A549 (cell line): Measurements from ENCODE around the gene VPS50. TPM values are rescaled to one million over a fixed set of nuclear protein-coding genes. Genes with fewer than 3 reads are reported as not detected.
A peak's percentile ranks its signal among the peaks of the same experiment; 100 is the strongest.

Experiments used
- ATAC-seq, 2 experiments: fragments of 200-7000 bp in 1 of 2; fragments of >200 bp in 1 of 2; cut with Nextera tagmentation in 1 of 2; cut with Tn5 transposase in 1 of 2; 3 replicates each; pipeline versions ENCODE4 v1.8.0 to v1.9.1; 2018 to 2020; ENCODE audit warnings: mild to moderate bottlenecking in 1 of 2, moderate library complexity in 1 of 2
- CTCF ChIA-PET: fragments of 300-600 bp; sonication (Branson Sonifier 250); formaldehyde crosslinking; extraction: SDS; loops from one replicate; lab custom pipeline; 2021; ENCODE audit warnings: antibody characterized with exemption, inconsistent platforms; lab: Yijun Ruan, JAX
- POLR2A ChIA-PET: fragments of 350-600 bp; formaldehyde crosslinking; extraction: SDS; loops from one replicate; lab custom pipeline; 2021; ENCODE audit warnings: antibody characterized with exemption, inconsistent platforms; lab: Yijun Ruan, JAX
- DNase-seq, 2 experiments: peaks; one replicate each; pipeline versions ENCODE4 v3.0.0 to v3.0.0-alpha.2; 2011 to 2016; ENCODE audit warnings: low read depth in 1 of 2, low spot score in 1 of 2
- FAIRE-seq: peaks from 2 replicates; lab custom pipeline; 2011; peaks lifted over from hg19 to GRCh38; lab: Jason Lieb, UNC
- H3K27ac ChIP-seq, 2 experiments: fragments of >200 bp; sonication (Bioruptor Twin); formaldehyde crosslinking; 3 replicates each; pipeline ENCODE4 v1.5.1; 2016 to 2017
- H3K4me1 ChIP-seq: fragments of >200 bp; sonication (Bioruptor Twin); formaldehyde crosslinking; 3 replicates; pipeline ENCODE4 v1.6.1; 2016
- H3K4me2 ChIP-seq: fragments of >200 bp; sonication (Bioruptor Twin); formaldehyde crosslinking; 3 replicates; pipeline ENCODE4 v1.6.1; 2016
- H3K4me3 ChIP-seq: fragments of >200 bp; sonication (Bioruptor Twin); formaldehyde crosslinking; 3 replicates; pipeline ENCODE4 v1.5.1; 2016
- H3K9me3 ChIP-seq: fragments of >200 bp; sonication (Bioruptor Twin); formaldehyde crosslinking; 3 replicates; pipeline ENCODE4 v1.6.1; 2016
- BCL3 ChIP-seq: fragments of >200 bp; sonication (Bioruptor Twin); formaldehyde crosslinking; IDR thresholded peaks from 3 replicates; pipeline ENCODE4 v1.6.1; 2016
- CHD2 ChIP-seq: fragments of 150-350 bp; IDR thresholded peaks from 2 replicates; pipeline ENCODE4 v1.6.1; 2014; ENCODE audit warnings: low read length; ENCODE audit not compliant: partially characterized antibody
- CHD4 ChIP-seq: fragments of 200-600 bp; sonication (generic); IDR thresholded peaks from 2 replicates; pipeline ENCODE4 v1.6.1; 2016; ENCODE audit warnings: antibody characterized with exemption, mild to moderate bottlenecking, borderline replicate concordance
- EHF ChIP-seq: fragments of 250-450 bp; sonication (Bioruptor Pico); IDR thresholded peaks from 2 replicates; pipeline ENCODE4 v1.5.0; 2020; ENCODE audit warnings: mild to moderate bottlenecking
- EHMT2 ChIP-seq: fragments of 200-600 bp; sonication (generic); IDR thresholded peaks from 2 replicates; pipeline ENCODE4 v1.6.1; 2016; ENCODE audit warnings: antibody characterized with exemption, low read depth, mild to moderate bottlenecking, moderate library complexity
- EP300 ChIP-seq, 2 experiments: fragments of >200 bp; sonication (Bioruptor Twin); formaldehyde crosslinking; IDR thresholded peaks; 2 replicates in 1 of 2; 3 replicates in 1 of 2; pipeline ENCODE4 v1.6.1; 2016 to 2017
- ESRRA ChIP-seq: fragments of 150-350 bp; IDR thresholded peaks from 2 replicates; pipeline ENCODE4 v1.6.1; 2014; ENCODE audit warnings: mild to moderate bottlenecking, low read length, borderline replicate concordance
- FOSB ChIP-seq: fragments of 250-450 bp; sonication (Bioruptor Pico); IDR thresholded peaks from 2 replicates; pipeline ENCODE4 v1.5.0; 2020; ENCODE audit warnings: mild to moderate bottlenecking, moderate library complexity
- FOXS1 ChIP-seq: fragments of 250-450 bp; sonication (Bioruptor Pico); IDR thresholded peaks from 2 replicates; pipeline ENCODE4 v1.5.0; 2020; ENCODE audit warnings: mild to moderate bottlenecking, moderate library complexity
- GATA3 ChIP-seq: IDR thresholded peaks from 2 replicates; pipeline ENCODE4 v1.6.1; 2012; ENCODE audit warnings: borderline replicate concordance
- HOXB5 ChIP-seq: fragments of 250-450 bp; sonication (Bioruptor Pico); IDR thresholded peaks from 2 replicates; pipeline ENCODE4 v1.5.0; 2020; ENCODE audit warnings: mild to moderate bottlenecking, moderate library complexity
- MAFK ChIP-seq: fragments of 450-650 bp; IDR thresholded peaks from 2 replicates; pipeline ENCODE4 v1.6.1; 2014; ENCODE audit not compliant: partially characterized antibody
- MYC ChIP-seq: IDR thresholded peaks from 2 replicates; pipeline ENCODE4 v1.6.1; 2012; ENCODE audit warnings: mild to moderate bottlenecking, inconsistent platforms, low read length, improper control_type of control experiment, borderline replicate concordance
- NFE2L2 ChIP-seq: fragments of 150-350 bp; conservative IDR thresholded peaks from 2 replicates; pipeline ENCODE4 v1.6.1; 2014; ENCODE audit warnings: low read length
- NR3C1 ChIP-seq: fragments of >200 bp; sonication (Bioruptor Twin); formaldehyde crosslinking; IDR thresholded peaks from 3 replicates; pipeline ENCODE4 v1.6.1; 2017
- PHF8 ChIP-seq: fragments of 200-600 bp; sonication (generic); IDR thresholded peaks from 2 replicates; pipeline ENCODE4 v1.6.1; 2016; ENCODE audit warnings: low read depth, mild to moderate bottlenecking, antibody characterized with exemption, moderate library complexity, borderline replicate concordance
- POLR2A ChIP-seq: IDR thresholded peaks from 2 replicates; pipeline ENCODE4 v1.6.1; 2012; ENCODE audit warnings: mild to moderate bottlenecking, low read length
- RAD21 ChIP-seq, 2 experiments: fragments of >200 bp in 1 of 2; sonication (Bioruptor Twin) in 1 of 2; formaldehyde crosslinking in 1 of 2; IDR thresholded peaks in 1 of 2; conservative IDR thresholded peaks in 1 of 2; 2 replicates in 1 of 2; 3 replicates in 1 of 2; pipeline ENCODE4 v1.6.1; 2012 to 2018; ENCODE audit warnings: inconsistent platforms in 1 of 2
- RARB ChIP-seq: fragments of 250-450 bp; sonication (Bioruptor Pico); IDR thresholded peaks from 2 replicates; pipeline ENCODE4 v1.8.0; 2021; ENCODE audit warnings: mild to moderate bottlenecking, moderate library complexity
- RFX5 ChIP-seq: fragments of 450-650 bp; IDR thresholded peaks from 2 replicates; pipeline ENCODE4 v1.7.1; 2014; ENCODE audit warnings: antibody characterized with exemption, mild to moderate bottlenecking, moderate library complexity
- SREBF2 ChIP-seq: fragments of 450-650 bp; IDR thresholded peaks from 2 replicates; pipeline ENCODE4 v1.6.1; 2014; ENCODE audit warnings: mild to moderate bottlenecking, moderate library complexity
- TFCP2L1 ChIP-seq: fragments of 250-450 bp; sonication (Bioruptor Pico); IDR thresholded peaks from 2 replicates; pipeline ENCODE4 v1.5.0; 2021; ENCODE audit warnings: mild to moderate bottlenecking
- ZSCAN20 ChIP-seq: fragments of 250-450 bp; sonication (Bioruptor Pico); IDR thresholded peaks from 2 replicates; pipeline ENCODE4 v1.8.0; 2022; ENCODE audit warnings: mild to moderate bottlenecking, moderate library complexity
- WGBS: methylation state at CpG from one replicate; pipeline ENCODE4 v1.1.6; 2017; ENCODE audit errors: missing lambda C conversion rate; 5-methylcytosine and 5-hydroxymethylcytosine counted together
- polyA plus RNA-seq, 4 experiments: library from polyadenylated mRNA; depleted of rRNA in 3 of 4; stranded (reverse); fragments of >200 nt; fragmentation: RNase III in 1 of 4; extraction: RNeasy Plus Mini Kit Qiagen cat#74134 plus additional on column Dnase treatment in 1 of 4; gene quantifications; 2 replicates in 3 of 4; 3 replicates in 1 of 4; pipeline ENCODE4 v1.2.3, GENCODE V29; 2011 to 2017
- TF ChIP-seq, protein P1 (sequence below): fragments of >200 bp; sonication (Bioruptor Twin); formaldehyde crosslinking; IDR thresholded peaks from 2 replicates; pipeline ENCODE4 v1.6.1; 2016

VPS50 gene
- polyA plus RNA-seq, 2 of the 4 experiments (the other 2 are of a cell fraction): 8.9 to 19.0 TPM

DNA sequence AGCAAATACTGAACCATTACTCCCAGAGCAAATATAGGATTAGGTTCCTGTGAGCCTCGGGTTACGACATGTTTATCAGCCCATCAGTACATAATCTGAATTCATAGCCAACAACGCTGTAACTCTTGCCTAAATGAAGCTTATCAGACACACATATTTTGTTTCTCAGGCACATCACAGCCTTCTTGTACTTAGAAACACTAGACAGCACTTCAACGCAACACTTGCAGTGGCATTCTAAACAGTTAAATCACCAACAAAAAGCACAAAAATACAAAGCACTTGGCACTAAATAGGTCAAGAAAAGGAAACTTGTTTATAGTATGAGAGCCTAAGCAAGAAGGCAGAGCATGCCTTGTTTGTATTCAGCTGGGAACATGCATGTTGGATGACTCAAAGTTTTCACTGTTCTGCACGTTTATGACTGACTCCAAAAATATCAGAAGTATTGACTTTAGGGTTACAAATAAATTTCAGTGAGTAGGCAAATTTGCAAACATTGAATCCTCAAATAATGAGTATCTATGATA is 75.0 kb downstream of the VPS50 start:
- 55% methylated on average over 5 of the region's 5 CpGs for WGBS
- ATAC-seq: peak in 1 of 2 experiments; percentile 47; a peak in 1 of 6 replicates
- Histone ChIP-seq H3K4me3 (no peak overlapping the region), H3K27ac (no peak overlapping the region), H3K4me2 (no peak overlapping the region), H3K9me3 (no peaks in the 10 kb centered on the region), H3K4me1 (no peaks in the 10 kb centered on the region)
- DNase-seq: peak in 1 of 2 experiments; percentile 5
- peak; percentile 32 for FAIRE-seq
- TF ChIP-seq FOXS1 (no peak), RAD21 (conservative IDR thresholded peaks at IDR 0.05 in 1 of 2, IDR thresholded peaks at IDR 0.05 in 1 of 2) (no peak)
- TF ChIP-seq, protein P1, sequence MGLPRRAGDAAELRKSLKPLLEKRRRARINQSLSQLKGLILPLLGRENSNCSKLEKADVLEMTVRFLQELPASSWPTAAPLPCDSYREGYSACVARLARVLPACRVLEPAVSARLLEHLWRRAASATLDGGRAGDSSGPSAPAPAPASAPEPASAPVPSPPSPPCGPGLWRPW: no peak
- TF ChIP-seq, all 56 proteins: peak for 0
- POLR2A ChIA-PET: no interaction called here
- CTCF ChIA-PET: no interaction called here

DNA sequence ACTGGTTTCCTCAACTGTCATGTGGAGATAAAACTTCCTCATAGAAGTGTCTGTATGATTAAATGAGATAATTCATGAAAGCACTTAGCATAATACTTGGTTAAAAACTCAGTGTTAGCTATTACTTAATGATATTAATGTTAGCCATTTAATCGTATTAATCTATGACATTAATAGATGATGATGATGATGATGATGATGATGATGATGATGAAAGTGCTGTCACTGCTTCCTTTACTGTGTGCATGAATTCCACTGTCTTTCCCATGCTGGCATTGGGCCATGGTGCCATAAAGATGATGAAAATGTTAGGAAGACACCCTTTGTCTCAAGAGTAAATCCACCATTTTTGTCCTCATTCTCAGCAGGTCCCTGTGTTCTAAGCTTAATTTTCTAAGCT is 75.8 kb downstream of the VPS50 start:
- DNase-seq (no peak), FAIRE-seq (no peak), ATAC-seq (no peak)
- Histone ChIP-seq H3K4me3 (no peak overlapping the region), H3K4me2 (no peak overlapping the region), H3K27ac (no peak overlapping the region), H3K9me3 (no peaks in the 10 kb centered on the region)
- CTCF ChIA-PET: no interaction called here
- POLR2A ChIA-PET: no interaction called here
- TF ChIP-seq EP300 (IDR thresholded peaks at IDR 0.05) (no peak), RFX5 (no peak), HOXB5 (no peak), ZSCAN20 (no peak), CHD4 (no peak), CHD2 (no peak), POLR2A (no peak), GATA3 (no peak), TFCP2L1 (no peak), SREBF2 (no peak)
- TF ChIP-seq, all 56 proteins: peak for 0
- 96% methylated on average over 1 of the region's 1 CpG for WGBS
- H3K4me1 ChIP-seq: no peaks in the 10 kb centered on the region

- WGBS: 95% methylated on average over 4 of the region's 4 CpGs
- Histone ChIP-seq H3K4me2 (no peak overlapping the region), H3K4me1 (no peaks in the 10 kb centered on the region), H3K9me3 (no peaks in the 10 kb centered on the region), H3K27ac (no peak overlapping the region), H3K4me3 (no peak overlapping the region)
- ChIA-PET POLR2A (no interaction called here), CTCF (no interaction called here)
- TF ChIP-seq EHMT2 (no peak), RARB (CRISPR knock-in tag) (no peak), PHF8 (no peak), NFE2L2 (no peak), GATA3 (no peak), FOSB (CRISPR knock-in tag) (no peak), BCL3 (no peak), ZSCAN20 (no peak)
- no peak for DNase-seq
- FAIRE-seq: no peak
- no peak for ATAC-seq
Measured at GRCh38 chr7:93310346-93310745, 78.2 kb downstream of the VPS50 start.

DNA sequence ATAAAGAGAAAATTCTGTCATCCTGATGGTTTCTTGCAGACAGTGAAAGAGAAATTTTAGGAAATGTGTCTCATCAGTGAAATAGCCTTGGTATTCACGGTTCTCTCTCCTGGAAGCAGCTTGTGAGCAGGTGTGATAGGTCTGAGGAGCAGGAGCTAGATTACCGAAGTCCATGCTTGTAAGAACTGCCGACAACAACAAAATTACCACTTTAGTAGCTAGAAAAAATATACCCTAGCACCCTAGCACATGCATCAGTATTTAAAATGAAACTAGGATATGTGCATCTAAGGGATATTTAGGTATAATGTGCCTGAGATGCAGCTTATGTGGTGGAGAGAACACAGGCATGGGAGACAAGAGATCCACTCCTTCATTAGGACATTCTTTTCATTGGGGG is 82.3 kb downstream of the VPS50 start:
- Histone ChIP-seq H3K9me3 (no peaks in the 10 kb centered on the region), H3K27ac (no peak overlapping the region), H3K4me1 (no peaks in the 10 kb centered on the region), H3K4me2 (no peak overlapping the region), H3K4me3 (no peak overlapping the region)
- no peak for TF ChIP-seq ESRRA
- TF ChIP-seq MAFK: peak; percentile 62
- no peak for TF ChIP-seq NR3C1
- TF ChIP-seq MYC: no peak
- TF ChIP-seq EHF (CRISPR knock-in tag): no peak
- TF ChIP-seq RFX5: no peak
- TF ChIP-seq EHMT2: no peak
- CTCF ChIA-PET: no interaction called here
- 85% methylated on average over 3 of the region's 3 CpGs for WGBS
- ATAC-seq (no peak), FAIRE-seq (no peak), DNase-seq (no peak)
- POLR2A ChIA-PET: no interaction called here
